ENCODE measurements around the gene MAP2.

DNA sequence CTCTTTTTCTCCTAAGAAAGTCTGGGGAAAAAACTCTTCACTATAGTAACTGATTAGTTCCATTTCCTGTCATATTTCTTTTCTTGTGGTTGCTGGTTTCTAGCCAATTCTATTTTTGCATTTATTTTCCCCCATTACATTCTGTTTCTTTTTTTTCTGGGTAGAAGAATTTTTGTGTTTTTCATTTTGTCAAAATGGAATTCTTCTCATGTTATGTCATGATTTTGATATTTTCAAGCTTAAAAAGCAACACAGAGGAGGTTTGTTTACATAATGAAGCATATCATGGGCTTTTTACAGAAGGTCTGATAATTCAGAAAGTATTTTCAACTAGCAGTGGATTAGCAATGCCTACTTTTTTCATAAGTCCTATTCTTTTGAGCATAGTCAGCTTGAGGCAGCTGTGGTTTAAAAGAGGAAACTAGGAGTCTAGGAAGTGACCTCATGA, 102.0 kb downstream of the MAP2 start:
- TF ChIP-seq TCF7L2 (IDR thresholded peaks at IDR 0.05; ENCODE audit: borderline replicate concordance, extremely low read depth, insufficient read depth, insufficient read length) (no peak), SP1 (IDR thresholded peaks at IDR 0.05; ENCODE audit: low read depth) (no peak), POLR2AphosphoS5 (IDR thresholded peaks at IDR 0.05; ENCODE audit: low read depth, low read length) (no peak), POLR2A (IDR thresholded peaks at IDR 0.05; ENCODE audit: borderline replicate concordance, extremely low read depth, insufficient read depth, insufficient read length) (no peak), JUND (IDR thresholded peaks at IDR 0.05) (no peak), MAX (IDR thresholded peaks at IDR 0.05) (no peak)
- TF ChIP-seq, protein P1, sequence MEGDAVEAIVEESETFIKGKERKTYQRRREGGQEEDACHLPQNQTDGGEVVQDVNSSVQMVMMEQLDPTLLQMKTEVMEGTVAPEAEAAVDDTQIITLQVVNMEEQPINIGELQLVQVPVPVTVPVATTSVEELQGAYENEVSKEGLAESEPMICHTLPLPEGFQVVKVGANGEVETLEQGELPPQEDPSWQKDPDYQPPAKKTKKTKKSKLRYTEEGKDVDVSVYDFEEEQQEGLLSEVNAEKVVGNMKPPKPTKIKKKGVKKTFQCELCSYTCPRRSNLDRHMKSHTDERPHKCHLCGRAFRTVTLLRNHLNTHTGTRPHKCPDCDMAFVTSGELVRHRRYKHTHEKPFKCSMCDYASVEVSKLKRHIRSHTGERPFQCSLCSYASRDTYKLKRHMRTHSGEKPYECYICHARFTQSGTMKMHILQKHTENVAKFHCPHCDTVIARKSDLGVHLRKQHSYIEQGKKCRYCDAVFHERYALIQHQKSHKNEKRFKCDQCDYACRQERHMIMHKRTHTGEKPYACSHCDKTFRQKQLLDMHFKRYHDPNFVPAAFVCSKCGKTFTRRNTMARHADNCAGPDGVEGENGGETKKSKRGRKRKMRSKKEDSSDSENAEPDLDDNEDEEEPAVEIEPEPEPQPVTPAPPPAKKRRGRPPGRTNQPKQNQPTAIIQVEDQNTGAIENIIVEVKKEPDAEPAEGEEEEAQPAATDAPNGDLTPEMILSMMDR (IDR thresholded peaks at IDR 0.05 in 2 of 3, conservative IDR thresholded peaks at IDR 0.05 in 1 of 3; ENCODE audit: borderline replicate concordance in 1 of 3, insufficient read depth in 1 of 3, low read depth in 2 of 3, low read length in 2 of 3) = no peak
